ENCODE measurements around the gene VPREB3. TPM values are rescaled to one million over a fixed set of nuclear protein-coding genes. Genes with fewer than 3 reads are reported as not detected.
A peak's percentile ranks its signal among the peaks of the same experiment; 100 is the strongest.

Gene VPREB3
- total RNA-seq, 5 donors from 2014 or later (not counting 1 experiment from before 2014, with no cell fraction given): 1.5 to 2.6 (median 1.7) TPM; not detected in 1

GRCh38 chr22:23796461-23796860, 42.2 kb upstream of the VPREB3 start:
- CTCF ChIA-PET: no interaction called here

GRCh38 chr22:23793326-23793725, 39.1 kb upstream of the VPREB3 start:
- ATAC-seq (replicated peaks in 1 of 4): no peak
- peaks cover 3 to 36% of the 10 kb centered on the region in 2 experiments for H3K4me1 ChIP-seq (ENCODE audit: control insufficient read depth in 1 of 2, extremely low read depth in 1 of 2, insufficient read depth in 2 of 2, low read length in 2 of 2)
- Mint-ChIP-seq H3K4me1 (peaks cover 25 to 34% (median 30%) of the 10 kb centered on the region in 3 donors), H3K36me3 (peaks cover 33% of the 10 kb centered on the region), H3K27me3 (no peaks in the 10 kb centered on the region), H3K4me3 (no peak overlapping the region), H3K9me3 (no peaks in the 10 kb centered on the region), H3K27ac (no peak overlapping the region)
- no peaks in the 10 kb centered on the region for H3K9me3 ChIP-seq
- no peak overlapping the region for H3K27ac ChIP-seq (ENCODE audit: low read length)
- no peak for DNase-seq
- WGBS (ENCODE audit: insufficient coverage): 95% methylated on average over 5 of the region's 8 CpGs
- H3K27me3 ChIP-seq (replicated peaks in 1 of 2; ENCODE audit: control insufficient read depth in 2 of 2, extremely low read depth in 1 of 2, insufficient read depth in 2 of 2, low read length in 1 of 2): no peaks in the 10 kb centered on the region
- CTCF ChIA-PET: no interaction called here
- peaks cover 3 to 58% of the 10 kb centered on the region in 2 donors for H3K36me3 ChIP-seq (ENCODE audit: control insufficient read depth in 2 of 2, extremely low read depth in 1 of 2, insufficient read depth in 1 of 2, low read length in 1 of 2)
- POLR2A ChIA-PET: no interaction called here
- no peak overlapping the region for H3K4me3 ChIP-seq (ENCODE audit: control insufficient read depth in 1 of 2, extremely low read depth in 1 of 2, low read length in 1 of 2)

More at GRCh38 chr22:23796461-23796860, 42.2 kb upstream of the VPREB3 start:
- peaks cover 14 to 21% (median 16%) of the 10 kb centered on the region in 3 donors for H3K4me1 Mint-ChIP-seq
- H3K4me3 Mint-ChIP-seq: no peak overlapping the region
- H3K9me3 Mint-ChIP-seq: no peaks in the 10 kb centered on the region
- ATAC-seq (replicated peaks in 1 of 4) (no peak), DNase-seq (no peak)
- Histone ChIP-seq H3K27me3 (replicated peaks in 1 of 2; ENCODE audit: control insufficient read depth in 2 of 2, extremely low read depth in 1 of 2, insufficient read depth in 2 of 2, low read length in 1 of 2) (no peaks in the 10 kb centered on the region), H3K27ac (ENCODE audit: low read length) (no peak overlapping the region), H3K4me1 (ENCODE audit: control insufficient read depth in 1 of 2, extremely low read depth in 1 of 2, insufficient read depth in 2 of 2, low read length in 2 of 2) (peaks cover 3 to 15% of the 10 kb centered on the region in 2 experiments), H3K36me3 (ENCODE audit: control insufficient read depth in 2 of 2, extremely low read depth in 1 of 2, insufficient read depth in 1 of 2, low read length in 1 of 2) (peaks cover 21 to 67% of the 10 kb centered on the region in 2 donors), H3K9me3 (no peaks in the 10 kb centered on the region), H3K4me3 (ENCODE audit: control insufficient read depth in 1 of 2, extremely low read depth in 1 of 2, low read length in 1 of 2) (no peak overlapping the region)
- POLR2A ChIA-PET: no interaction called here
- H3K27me3 Mint-ChIP-seq: no peaks in the 10 kb centered on the region
- no peak overlapping the region for H3K27ac Mint-ChIP-seq
- H3K36me3 Mint-ChIP-seq: peaks cover 46% of the 10 kb centered on the region
- WGBS (ENCODE audit: insufficient coverage): no CpG with 5 or more reads among the region's 5 CpGs

GRCh38 chr22:23791738-23792645, 37.8 kb upstream of the VPREB3 start:
- Histone ChIP-seq H3K36me3 (ENCODE audit: control insufficient read depth in 2 of 2, extremely low read depth in 1 of 2, insufficient read depth in 1 of 2, low read length in 1 of 2) (peaks cover 3 to 51% of the 10 kb centered on the region in 2 donors), H3K27me3 (replicated peaks in 1 of 2; ENCODE audit: control insufficient read depth in 2 of 2, extremely low read depth in 1 of 2, insufficient read depth in 2 of 2, low read length in 1 of 2) (no peaks in the 10 kb centered on the region), H3K4me3 (ENCODE audit: control insufficient read depth in 1 of 2, extremely low read depth in 1 of 2, low read length in 1 of 2) (no peak overlapping the region), H3K9me3 (no peaks in the 10 kb centered on the region), H3K4me1 (ENCODE audit: control insufficient read depth in 1 of 2, extremely low read depth in 1 of 2, insufficient read depth in 2 of 2, low read length in 2 of 2) (peaks cover 10 to 47% of the 10 kb centered on the region in 2 experiments), H3K27ac (ENCODE audit: low read length) (no peak overlapping the region)
- Mint-ChIP-seq H3K36me3 (peaks cover 28% of the 10 kb centered on the region), H3K4me1 (peaks cover 34 to 41% (median 40%) of the 10 kb centered on the region in 3 donors), H3K27me3 (no peaks in the 10 kb centered on the region), H3K27ac (peak overlapping the region in 1 of 2 donors; percentile 42), H3K9me3 (no peaks in the 10 kb centered on the region), H3K4me3 (no peak overlapping the region)
- DNase-seq: no peak
- ChIA-PET CTCF (no interaction called here), POLR2A (interaction anchor here in 1 of 2 donors (0.6 kb wide), 2 partner anchors 22 to 248 kb away, joined by 3 read pairs; no protein-coding TSS in a partner anchor)
- 88% methylated on average over 21 of the region's 25 CpGs for WGBS (ENCODE audit: insufficient coverage)
- ATAC-seq (replicated peaks in 1 of 4): no peak

- Mint-ChIP-seq H3K4me3 (no peak overlapping the region), H3K36me3 (peaks cover 21% of the 10 kb centered on the region), H3K4me1 (peaks cover 41 to 48% (median 46%) of the 10 kb centered on the region in 3 donors), H3K27me3 (no peaks in the 10 kb centered on the region), H3K9me3 (no peaks in the 10 kb centered on the region), H3K27ac (no peak overlapping the region)
- peaks cover 3 to 44% of the 10 kb centered on the region in 2 donors for H3K36me3 ChIP-seq (ENCODE audit: control insufficient read depth in 2 of 2, extremely low read depth in 1 of 2, insufficient read depth in 1 of 2, low read length in 1 of 2)
- ATAC-seq (replicated peaks in 1 of 4) (no peak), DNase-seq (no peak)
- H3K9me3 ChIP-seq: no peaks in the 10 kb centered on the region
- H3K4me1 ChIP-seq (ENCODE audit: control insufficient read depth in 1 of 2, extremely low read depth in 1 of 2, insufficient read depth in 2 of 2, low read length in 2 of 2): peaks cover 15 to 53% of the 10 kb centered on the region in 2 experiments
- ChIA-PET CTCF (no interaction called here), POLR2A (no interaction called here)
- H3K27me3 ChIP-seq (replicated peaks in 1 of 2; ENCODE audit: control insufficient read depth in 2 of 2, extremely low read depth in 1 of 2, insufficient read depth in 2 of 2, low read length in 1 of 2): no peaks in the 10 kb centered on the region
- H3K27ac ChIP-seq (ENCODE audit: low read length): no peak overlapping the region
- WGBS (ENCODE audit: insufficient coverage): 92% methylated on average over 2 of the region's 11 CpGs
- H3K4me3 ChIP-seq (ENCODE audit: control insufficient read depth in 1 of 2, extremely low read depth in 1 of 2, low read length in 1 of 2): no peak overlapping the region
These were observed 36.9 kb upstream of the VPREB3 start for GRCh38 chr22:23790819-23791737.

- DNase-seq: no peak
- 92% methylated on average over 2 of the region's 4 CpGs for WGBS (ENCODE audit: insufficient coverage)
- CTCF ChIA-PET: no interaction called here
- Histone ChIP-seq H3K9me3 (no peaks in the 10 kb centered on the region), H3K36me3 (ENCODE audit: control insufficient read depth in 2 of 2, extremely low read depth in 1 of 2, insufficient read depth in 1 of 2, low read length in 1 of 2) (peaks cover 3 to 34% of the 10 kb centered on the region in 2 donors), H3K4me1 (ENCODE audit: control insufficient read depth in 1 of 2, extremely low read depth in 1 of 2, insufficient read depth in 2 of 2, low read length in 2 of 2) (peaks cover 16 to 59% of the 10 kb centered on the region in 2 experiments), H3K4me3 (ENCODE audit: control insufficient read depth in 1 of 2, extremely low read depth in 1 of 2, low read length in 1 of 2) (no peak overlapping the region), H3K27me3 (replicated peaks in 1 of 2; ENCODE audit: control insufficient read depth in 2 of 2, extremely low read depth in 1 of 2, insufficient read depth in 2 of 2, low read length in 1 of 2) (no peaks in the 10 kb centered on the region), H3K27ac (ENCODE audit: low read length) (no peak overlapping the region)
- peak overlapping the region in 1 of 3 donors; percentile 82 for H3K4me3 Mint-ChIP-seq
- H3K9me3 Mint-ChIP-seq: no peaks in the 10 kb centered on the region
- ATAC-seq (replicated peaks in 1 of 4): no peak
- H3K27ac Mint-ChIP-seq: no peak overlapping the region
- H3K36me3 Mint-ChIP-seq: peaks cover 19% of the 10 kb centered on the region
- POLR2A ChIA-PET: no interaction called here
- H3K27me3 Mint-ChIP-seq: no peaks in the 10 kb centered on the region
- peaks cover 42 to 50% (median 49%) of the 10 kb centered on the region in 3 donors for H3K4me1 Mint-ChIP-seq
These were observed 35.4 kb upstream of the VPREB3 start for GRCh38 chr22:23789638-23790037.

- POLR2A ChIA-PET: interaction anchor here in 1 of 2 donors (0.6 kb wide), 1 partner anchor 19 kb away, joined by 3 read pairs; no protein-coding TSS in a partner anchor
- H3K36me3 ChIP-seq (ENCODE audit: control insufficient read depth in 2 of 2, extremely low read depth in 1 of 2, insufficient read depth in 1 of 2, low read length in 1 of 2): peaks cover 3 to 31% of the 10 kb centered on the region in 2 donors
These were observed 34.9 kb upstream of the VPREB3 start for GRCh38 chr22:23789121-23789520.

More at GRCh38 chr22:23789121-23789520, 34.9 kb upstream of the VPREB3 start:
- 86% methylated on average over 1 of the region's 4 CpGs for WGBS (ENCODE audit: insufficient coverage)
- H3K9me3 Mint-ChIP-seq: no peaks in the 10 kb centered on the region
- H3K27me3 Mint-ChIP-seq: no peaks in the 10 kb centered on the region
- H3K4me3 ChIP-seq (ENCODE audit: control insufficient read depth in 1 of 2, extremely low read depth in 1 of 2, low read length in 1 of 2): no peak overlapping the region
- H3K36me3 Mint-ChIP-seq: peaks cover 19% of the 10 kb centered on the region
- ATAC-seq (replicated peaks in 1 of 4) (no peak), DNase-seq (no peak)
- no peaks in the 10 kb centered on the region for H3K27me3 ChIP-seq (replicated peaks in 1 of 2; ENCODE audit: control insufficient read depth in 2 of 2, extremely low read depth in 1 of 2, insufficient read depth in 2 of 2, low read length in 1 of 2)
- H3K27ac Mint-ChIP-seq: no peak overlapping the region
- no peaks in the 10 kb centered on the region for H3K9me3 ChIP-seq
- no peak overlapping the region for H3K27ac ChIP-seq (ENCODE audit: low read length)
- H3K4me1 Mint-ChIP-seq: peaks cover 47 to 55% (median 53%) of the 10 kb centered on the region in 3 donors
- peak overlapping the region; percentile 21 to 82 (median 41) for H3K4me3 Mint-ChIP-seq
- peaks cover 18 to 64% of the 10 kb centered on the region in 2 experiments for H3K4me1 ChIP-seq (ENCODE audit: control insufficient read depth in 1 of 2, extremely low read depth in 1 of 2, insufficient read depth in 2 of 2, low read length in 2 of 2)
- CTCF ChIA-PET: interaction anchor here in 1 of 2 donors (0.7 kb wide), 1 partner anchor 106 kb away, joined by 3 read pairs; no protein-coding TSS in a partner anchor
